HG03558 (cell line): ENCODE measurements around the gene RNASET2.
"Not testable (repeated sequence)": the region's sequence is repeated elsewhere in the genome, so short reads cannot be mapped to it uniquely, and the experiment has no call there.

Experiments
- ATAC-seq: cut with Tn5 transposase; IDR thresholded peaks from one replicate; pipeline ENCODE4 v1.9.1; 2021; ENCODE audit warnings: moderate number of reproducible peaks; ENCODE audit not compliant: unreplicated experiment; ENCODE audit errors: extremely low read depth

Gene RNASET2

DNA sequence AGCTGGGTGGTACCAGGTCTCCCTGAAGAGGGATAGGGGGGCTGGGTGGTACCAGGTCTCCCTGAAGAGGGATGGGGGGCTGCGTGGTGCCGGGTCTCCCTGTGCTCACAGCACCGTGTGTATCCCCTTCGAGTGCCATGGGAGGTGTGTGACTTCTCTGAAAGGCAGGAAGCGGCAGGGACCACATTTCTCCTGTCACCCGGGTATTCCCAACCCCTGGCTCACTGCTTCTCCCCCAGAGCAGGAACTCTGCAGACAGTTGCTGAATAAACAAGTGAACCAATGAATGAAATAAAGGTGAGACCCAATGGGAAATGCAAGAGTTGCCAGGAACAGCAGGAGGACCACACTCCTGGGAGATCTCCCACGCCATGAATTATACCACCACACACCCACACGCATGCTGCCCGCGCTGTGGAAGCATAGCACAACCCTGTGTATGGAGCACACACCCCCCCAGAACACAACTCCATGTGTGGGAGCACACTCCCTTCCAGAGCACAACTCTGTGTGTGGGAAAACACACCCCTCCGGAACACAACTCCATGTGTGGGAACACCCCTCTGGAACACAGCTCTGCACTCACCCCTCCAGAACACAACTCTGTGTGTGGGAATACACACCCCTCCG is 50.7 kb downstream of the RNASET2 start:
- no peak for ATAC-seq

DNA sequence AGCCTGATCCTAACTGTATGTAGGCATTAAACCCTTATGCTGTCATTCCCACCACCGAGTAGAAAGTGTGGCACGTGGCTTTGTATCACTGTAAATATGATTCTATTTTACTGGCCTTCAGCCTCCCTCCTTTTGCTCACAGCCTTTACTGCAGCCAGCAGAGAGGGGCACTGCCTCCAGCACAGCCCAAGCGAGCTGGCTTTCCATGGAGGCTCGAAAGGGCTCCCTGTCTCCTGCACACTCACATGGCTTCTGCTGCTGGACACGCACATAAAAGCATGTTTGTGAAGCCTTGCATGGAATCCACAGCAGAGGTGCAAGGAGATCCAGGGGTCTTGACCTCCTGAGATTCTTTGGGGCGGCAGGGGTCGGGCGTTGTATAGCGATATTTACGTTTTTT is 51.3 kb downstream of the RNASET2 start:
- no peak for ATAC-seq

DNA sequence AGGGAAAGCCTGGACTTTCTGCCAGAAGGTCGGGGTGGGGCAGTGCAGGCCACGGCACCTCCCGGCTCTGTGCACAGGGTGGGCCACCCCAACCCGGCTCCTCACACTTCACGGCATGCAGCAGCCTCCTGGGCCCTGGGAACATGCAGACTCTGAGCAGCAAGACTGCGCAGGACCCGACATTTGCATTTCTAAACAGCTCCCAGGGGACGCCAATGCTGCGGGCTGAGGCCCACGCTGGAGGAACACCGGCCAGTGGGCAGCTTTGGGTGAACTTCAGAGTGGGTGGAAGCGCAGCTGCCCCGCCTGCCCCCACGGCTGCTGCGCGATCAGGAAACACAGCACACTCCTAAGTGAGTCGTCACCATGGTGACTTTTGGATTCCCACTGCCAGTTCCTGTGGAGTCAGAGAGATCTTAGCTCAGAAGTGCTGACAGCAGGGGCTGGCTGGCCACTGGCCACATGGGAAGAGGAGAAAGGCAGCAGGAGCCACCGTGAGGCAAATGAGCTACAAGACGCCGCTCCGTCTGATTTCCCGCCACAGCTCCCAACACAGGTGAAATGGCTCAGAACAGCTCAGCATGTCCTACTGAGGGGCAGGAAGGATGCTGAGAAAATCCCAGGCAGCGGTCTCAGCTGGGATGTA is 52.1 kb downstream of the RNASET2 start:
- ATAC-seq, result no peak

DNA sequence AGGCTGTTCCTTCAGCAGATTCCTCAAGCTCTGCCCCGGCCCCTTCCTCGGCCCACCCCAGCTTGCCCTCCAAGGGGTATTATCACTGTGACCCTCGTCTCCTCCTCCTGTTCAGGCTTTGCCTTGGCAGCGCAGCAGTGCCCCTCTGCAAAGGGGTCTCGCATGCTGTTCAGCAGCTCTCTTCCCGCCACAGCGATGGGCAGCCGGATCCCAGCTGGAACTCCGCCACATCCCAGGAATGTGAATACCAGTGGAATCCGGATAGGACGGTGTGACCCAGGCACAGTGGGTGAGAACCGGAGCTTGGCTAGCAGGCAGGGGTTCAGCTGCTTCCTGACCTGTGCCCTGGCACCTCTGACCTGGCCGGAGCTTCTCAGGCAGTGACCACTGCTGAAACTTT is 52.9 kb downstream of the RNASET2 start:
- no peak for ATAC-seq

DNA sequence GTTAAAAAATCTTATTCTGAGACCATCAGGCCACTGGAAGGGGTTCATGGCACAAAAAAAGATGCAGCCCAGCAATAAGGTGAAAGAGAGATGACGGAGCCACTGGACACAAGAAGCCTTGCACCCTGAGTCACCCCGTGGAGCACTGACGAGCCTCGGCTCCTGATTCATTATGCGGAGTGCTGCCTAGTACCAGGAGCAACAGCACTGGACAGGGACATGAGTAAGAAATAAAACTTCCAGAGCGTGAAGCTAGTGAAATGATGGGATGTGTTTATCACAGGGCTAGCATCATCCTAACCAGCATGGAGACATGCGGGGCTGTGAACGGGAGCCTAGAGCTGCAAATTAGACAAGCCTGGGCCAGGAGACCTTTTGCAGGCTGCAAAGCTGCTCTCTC is 53.3 kb downstream of the RNASET2 start:
- no peak for ATAC-seq

DNA sequence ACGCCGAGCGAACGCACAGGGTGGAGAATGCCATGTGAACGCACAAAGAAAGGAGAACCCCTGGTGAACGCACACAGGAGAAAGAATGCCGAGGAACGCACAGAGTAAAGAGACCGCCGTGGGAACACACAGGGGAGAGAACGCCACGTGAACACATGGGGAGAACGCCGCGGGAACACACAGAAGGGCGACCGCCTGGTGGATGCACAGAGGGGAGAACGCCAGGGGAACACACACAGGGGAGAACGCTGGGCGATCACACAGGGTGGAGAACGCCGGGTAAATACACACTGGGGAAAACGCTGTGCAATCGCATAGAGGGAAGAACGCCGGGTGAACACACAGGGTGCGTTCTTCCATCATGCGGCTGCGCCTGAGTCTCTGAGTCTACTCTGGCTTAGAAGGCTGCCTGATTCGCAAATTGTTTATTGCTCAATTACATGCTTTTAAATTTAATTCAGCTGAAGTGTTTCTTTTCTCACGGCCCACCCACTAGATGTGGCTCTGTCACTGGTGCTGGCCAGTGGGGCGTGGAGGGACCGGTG is 54.1 kb downstream of the RNASET2 start:
- ATAC-seq, result no peak

DNA sequence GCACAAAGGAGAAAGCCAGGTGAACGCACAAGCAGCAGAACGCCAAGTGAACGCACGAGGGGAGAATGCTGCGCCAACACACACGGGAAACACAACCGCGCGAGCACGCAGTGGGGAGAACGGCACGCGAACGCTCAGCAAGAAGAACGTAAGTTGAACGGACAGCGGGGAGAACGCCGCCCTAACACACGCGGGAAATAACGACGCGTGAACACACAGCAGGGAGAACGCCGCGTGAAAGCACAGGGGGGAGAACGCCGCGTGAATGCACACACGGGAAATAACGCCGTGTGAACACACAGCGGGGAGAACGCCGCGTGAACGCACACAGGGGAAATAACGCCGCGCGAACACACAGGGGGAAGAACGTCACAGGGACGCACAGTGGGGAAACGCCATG is 54.7 kb downstream of the RNASET2 start:
- no peak for ATAC-seq

DNA sequence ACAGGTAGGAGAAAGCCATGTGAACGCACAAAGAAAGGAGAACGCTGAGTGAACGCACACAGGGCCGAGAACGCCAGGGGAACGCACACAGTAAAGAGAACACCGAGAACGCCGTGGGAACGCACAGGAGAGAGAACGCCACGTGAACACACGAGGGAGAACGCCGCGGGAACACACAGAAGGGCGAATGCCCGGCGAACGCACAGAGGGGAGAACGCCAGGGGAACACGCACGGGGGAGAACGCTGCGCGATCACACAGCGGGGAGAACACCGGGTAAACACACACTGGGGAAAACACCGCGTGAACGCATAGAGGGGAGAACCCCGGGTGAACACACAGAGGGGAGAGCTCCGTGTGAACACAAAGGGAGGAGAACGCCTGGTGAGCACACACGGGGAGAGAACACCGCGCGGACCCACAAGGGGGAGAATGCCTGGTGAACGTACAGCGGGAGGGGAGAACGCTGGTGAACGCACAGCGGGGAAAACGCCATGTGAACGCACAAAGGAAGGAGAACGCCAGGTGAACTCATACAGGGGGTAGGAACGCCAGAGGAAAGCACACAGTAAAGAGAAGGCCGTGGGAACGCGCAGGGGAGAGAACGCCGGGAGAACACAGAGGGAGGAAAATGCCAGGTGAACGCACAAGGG is 55.3 kb downstream of the RNASET2 start:
- ATAC-seq, result no peak

DNA sequence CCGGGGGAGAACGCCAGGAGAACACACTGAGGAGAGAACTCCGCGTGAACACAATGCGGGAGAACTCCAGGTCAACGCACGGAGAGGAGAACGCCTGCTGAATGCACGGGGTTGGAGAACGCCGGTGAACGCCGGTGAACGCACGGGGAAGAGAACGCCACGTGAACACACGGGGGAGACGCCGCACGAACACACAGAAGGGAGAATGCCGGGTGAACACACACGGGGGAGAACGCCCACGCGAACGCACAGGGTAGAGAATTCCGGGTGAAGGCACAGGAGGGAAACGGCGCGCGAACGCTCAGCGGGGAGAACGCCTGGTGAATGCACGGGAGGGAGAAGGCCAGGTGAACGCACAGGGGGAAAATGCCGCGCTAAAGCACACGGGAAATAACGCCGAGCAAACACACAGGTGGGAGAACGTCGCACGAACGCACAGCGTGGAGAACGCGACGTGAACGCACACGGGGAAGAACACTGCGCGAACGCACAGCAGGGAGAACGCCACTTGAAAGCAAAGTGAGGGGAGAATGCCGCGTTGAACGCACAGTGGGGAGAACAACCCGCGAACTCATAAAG is 56.1 kb downstream of the RNASET2 start:
- no peak for ATAC-seq

DNA sequence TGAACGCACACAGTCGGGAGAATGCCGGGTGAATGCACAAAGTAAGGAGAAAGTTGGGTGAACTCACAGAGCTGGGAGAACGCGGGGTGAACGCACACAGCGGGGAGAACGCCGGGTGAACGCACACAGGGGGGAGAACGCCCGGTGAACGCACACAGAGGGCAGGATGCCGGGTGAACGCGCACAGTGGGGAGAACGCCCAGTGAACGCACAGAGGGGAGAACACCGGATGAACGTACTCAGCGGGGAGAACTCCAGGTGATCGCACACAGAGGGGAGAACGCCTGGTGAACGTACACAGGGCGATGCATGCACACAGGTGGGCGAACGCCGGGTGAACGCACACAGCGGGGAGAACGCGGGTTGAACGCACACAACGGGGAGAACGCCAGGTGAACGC is 57.4 kb downstream of the RNASET2 start:
- ATAC-seq, result no peak

DNA sequence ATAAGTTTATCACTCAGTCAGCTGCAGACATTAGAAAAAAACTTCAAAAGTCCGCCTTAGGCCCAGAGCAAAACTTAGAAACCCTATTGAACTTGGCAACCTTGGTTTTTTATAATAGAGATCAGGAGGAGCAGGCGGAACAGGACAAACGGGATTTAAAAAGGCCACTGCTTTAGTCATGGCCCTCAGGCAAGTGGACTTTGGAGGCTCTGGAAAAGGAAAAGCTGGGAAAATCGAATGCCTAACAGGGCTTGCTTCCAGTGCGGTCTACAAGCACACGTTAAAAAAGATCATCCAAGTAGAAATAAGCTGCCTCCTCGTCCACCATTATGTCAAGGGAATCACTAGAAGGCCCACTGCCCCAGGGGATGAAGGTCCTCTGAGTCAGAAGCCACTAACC is 61.7 kb downstream of the RNASET2 start:
- ATAC-seq, result not testable (repeated sequence)

DNA sequence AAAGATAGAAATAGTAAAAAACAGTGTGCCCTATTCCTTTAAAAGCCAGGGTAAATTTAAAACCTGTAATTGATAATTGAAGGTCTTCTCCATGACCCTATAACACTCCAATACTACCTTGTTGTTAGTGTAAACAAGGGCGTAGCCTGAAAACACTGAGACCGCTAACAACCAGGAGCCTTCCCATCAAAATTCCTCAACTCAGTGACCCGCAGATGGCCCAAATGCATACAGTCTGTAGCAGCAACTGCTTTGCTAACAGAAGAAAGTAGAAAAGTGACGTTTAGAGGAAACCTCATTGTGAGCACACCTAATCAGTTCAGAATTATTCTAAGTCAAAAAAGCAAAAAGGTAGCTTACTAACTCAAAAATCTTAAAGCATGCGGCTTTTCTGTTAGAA is 63.9 kb downstream of the RNASET2 start:
- not testable (repeated sequence) for ATAC-seq

DNA sequence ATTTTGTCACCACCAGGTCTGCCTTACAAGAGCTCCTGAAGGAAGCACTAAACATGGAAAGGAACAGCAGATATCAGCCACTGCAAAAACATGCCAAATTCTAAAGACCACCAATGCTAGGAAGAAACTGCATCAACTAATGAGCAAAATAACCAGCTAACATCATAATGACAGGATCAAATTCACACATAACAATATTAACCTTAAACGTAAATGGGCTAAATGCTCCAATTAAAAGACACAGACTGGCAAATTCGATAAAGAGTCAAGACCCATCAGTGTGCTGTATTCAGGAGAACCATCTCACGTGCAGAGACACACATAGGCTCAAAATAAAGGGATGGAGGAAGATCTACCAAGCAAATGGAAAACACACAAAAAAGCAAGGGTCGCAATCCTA is 69.6 kb downstream of the RNASET2 start:
- ATAC-seq, result not testable (repeated sequence)

DNA sequence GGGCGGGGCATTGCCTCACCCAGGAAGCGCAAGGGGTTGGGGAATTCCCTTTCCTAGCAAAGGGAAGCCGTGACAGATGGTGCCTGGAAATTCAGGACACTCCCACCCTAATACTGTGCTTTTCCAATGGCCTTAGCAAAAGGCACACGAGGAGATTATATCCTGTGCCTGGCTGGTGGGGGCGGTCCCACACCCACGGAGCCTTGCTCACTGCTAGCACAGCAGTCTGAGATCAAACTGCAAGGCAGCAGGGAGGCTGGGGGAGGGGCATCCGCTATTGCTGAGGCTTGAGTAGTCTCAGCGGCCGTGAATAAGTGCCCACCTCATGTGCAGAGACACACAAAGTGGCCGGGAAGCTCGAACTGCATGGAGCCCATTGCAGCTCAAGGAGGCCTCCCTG is 71.4 kb downstream of the RNASET2 start:
- ATAC-seq, result not testable (repeated sequence)

DNA sequence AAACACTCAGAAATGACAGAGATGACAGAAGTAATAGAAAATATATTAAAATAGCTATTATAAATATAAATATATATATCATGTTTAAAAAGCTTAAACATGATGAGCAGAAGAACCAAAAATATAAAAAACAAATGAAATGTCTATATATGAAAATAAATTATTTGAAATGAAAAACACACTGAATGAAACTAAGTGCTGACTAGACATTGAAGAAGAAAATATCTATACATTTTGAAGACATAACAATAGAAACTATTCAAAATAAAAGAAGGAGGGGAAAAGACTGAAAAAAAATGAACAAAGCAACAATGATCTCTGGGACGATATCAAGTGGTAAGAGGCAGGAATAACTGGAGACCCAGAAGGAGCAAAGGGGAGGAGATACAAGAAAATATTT is 76.8 kb downstream of the RNASET2 start:
- ATAC-seq, result no peak
